HCT116 (cell line): ENCODE results near the gene RNF180. TPM values are rescaled to one million over a fixed set of nuclear protein-coding genes. Genes with fewer than 3 reads are reported as not detected.

Experiments
- ATAC-seq: fragments of 200-7000 bp; cut with Tn5 transposase; 2 replicates; pipeline ENCODE4 v1.9.1; 2020; ENCODE audit warnings: mild to moderate bottlenecking, moderate library complexity
- BruUV-seq: library from RNA; stranded (reverse); fragments of 400-500 nt; replicated peaks from 2 replicates; lab custom pipeline; 2021; lab: Mats Ljungman, UMichigan
- CTCF ChIA-PET: fragments of 300-600 bp; sonication (Branson Sonifier 250); formaldehyde crosslinking; loops from one replicate; lab custom pipeline; 2021; ENCODE audit warnings: antibody characterized with exemption; lab: Charles Lee
- POLR2A ChIA-PET: fragments of 300-600, 350-600 bp; sonication (Branson Sonifier 250); formaldehyde crosslinking; loops from one replicate; lab custom pipeline; 2021; ENCODE audit warnings: antibody characterized with exemption; lab: Charles Lee
- RAD21 ChIA-PET, 2 experiments: fragments of 300-600 bp; sonication (Branson Sonifier 250); formaldehyde crosslinking; loops; one replicate each; lab custom pipeline; 2023; ENCODE audit warnings: low total read pairs in 2 of 2; ENCODE audit not compliant: uncharacterized antibody in 2 of 2, unreplicated experiment in 2 of 2, low non-redundant PET in 1 of 2; lab: Charles Lee
- DNase-seq: peaks from one replicate; pipeline ENCODE4 v3.0.0-alpha.2; 2010; ENCODE audit warnings: low read depth, low spot score
- H2AFZ ChIP-seq: fragments of 200-600 bp; shearing (Covaris generic), sonication (generic); 2 replicates; pipeline ENCODE4 v1.6.1; 2017; ENCODE audit warnings: low read depth, mixed run types, mixed read lengths, antibody characterized with exemption, low read length; ENCODE audit not compliant: poor library complexity, severe bottlenecking
- H3K27ac ChIP-seq: 2 replicates; pipeline ENCODE4 v1.5.1; 2012; ENCODE audit warnings: low read depth, low read length
- H3K27me3 ChIP-seq: fragments of 200-600 bp; sonication (generic); 2 replicates; pipeline ENCODE4 v1.6.1; 2016; ENCODE audit warnings: mixed run types, low read length, mixed read lengths; ENCODE audit not compliant: insufficient read depth
- H3K36me3 ChIP-seq, 2 experiments: fragments of 200-500 bp in 1 of 2; fragments of 200-600 bp in 1 of 2; sonication (Bioruptor generic) in 1 of 2; sonication (generic) in 1 of 2; 2 replicates each; pipeline versions ENCODE4 v1.5.1 to v1.6.1; 2014 to 2016; ENCODE audit warnings: low read length in 2 of 2, inconsistent platforms in 1 of 2, mixed read lengths in 1 of 2, mixed run types in 1 of 2; ENCODE audit not compliant: insufficient read depth in 2 of 2, control insufficient read depth in 1 of 2
- H3K4me1 ChIP-seq, 2 experiments: fragments of 200-600 bp in 1 of 2; sonication (generic) in 1 of 2; 2 replicates each; pipeline versions ENCODE4 v1.5.1 to v1.6.1; 2012 to 2017; ENCODE audit warnings: low read length in 2 of 2, inconsistent platforms in 1 of 2, mild to moderate bottlenecking in 1 of 2, mixed read lengths in 1 of 2, mixed run types in 1 of 2, moderate library complexity in 1 of 2; ENCODE audit not compliant: insufficient read depth in 2 of 2, control insufficient read depth in 1 of 2
- H3K4me2 ChIP-seq: fragments of 200-600 bp; sonication (generic); 2 replicates; pipeline ENCODE4 v1.6.1; 2017; ENCODE audit warnings: mixed run types, low read length, mixed read lengths
- H3K4me3 ChIP-seq, 2 experiments: fragments of 200-600 bp in 1 of 2; sonication (generic) in 1 of 2; replicated peaks in 1 of 2; 2 replicates each; pipeline ENCODE4 v1.5.1; 2011 to 2016; ENCODE audit warnings: low read length in 2 of 2, control low read depth in 1 of 2, low read depth in 1 of 2, mild to moderate bottlenecking in 1 of 2, mixed read lengths in 1 of 2, mixed run types in 1 of 2
- H3K79me2 ChIP-seq: fragments of 200-600 bp; sonication (generic); 2 replicates; pipeline ENCODE4 v1.6.1; 2017; ENCODE audit warnings: mild to moderate bottlenecking, mixed run types, low read length, moderate library complexity, mixed read lengths; ENCODE audit not compliant: insufficient read depth
- H3K9ac ChIP-seq: fragments of 200-600 bp; sonication (generic); 2 replicates; pipeline ENCODE4 v1.6.1; 2016; ENCODE audit warnings: low read length, mixed read lengths
- H3K9me2 ChIP-seq: fragments of 200-600 bp; sonication (generic), shearing (Covaris generic); 2 replicates; pipeline ENCODE4 v1.6.1; 2017; ENCODE audit warnings: mixed run types, mild to moderate bottlenecking, moderate library complexity; ENCODE audit not compliant: insufficient read depth
- H3K9me3 ChIP-seq, 2 experiments: fragments of 200-500 bp in 1 of 2; fragments of 200-600 bp in 1 of 2; sonication (Bioruptor generic) in 1 of 2; sonication (generic) in 1 of 2; 2 replicates each; pipeline ENCODE4 v1.6.1; 2014 to 2017; ENCODE audit warnings: low read length in 2 of 2, mixed read lengths in 2 of 2, inconsistent platforms in 1 of 2, low read depth in 1 of 2, mild to moderate bottlenecking in 1 of 2, mixed run types in 1 of 2, moderate library complexity in 1 of 2; ENCODE audit not compliant: control insufficient read depth in 1 of 2, insufficient read depth in 1 of 2
- H4K20me1 ChIP-seq: fragments of 200-600 bp; sonication (generic), shearing (Covaris generic); 2 replicates; pipeline ENCODE4 v1.6.1; 2017; ENCODE audit warnings: mixed run types, mild to moderate bottlenecking, moderate library complexity; ENCODE audit not compliant: insufficient read depth
- CBX3 ChIP-seq: IDR thresholded peaks from 2 replicates; pipeline ENCODE4 v1.6.1; 2012; ENCODE audit warnings: low read depth
- CEBPB ChIP-seq: IDR thresholded peaks from 2 replicates; pipeline ENCODE4 v1.6.1; 2012; ENCODE audit warnings: low read depth
- EGR1 ChIP-seq: IDR thresholded peaks from 2 replicates; pipeline ENCODE4 v1.6.1; 2012; ENCODE audit warnings: low read depth
- ELF1 ChIP-seq: IDR thresholded peaks from 2 replicates; pipeline ENCODE4 v1.6.1; 2012; ENCODE audit warnings: low read depth, borderline replicate concordance
- EZH2phosphoT487 ChIP-seq: fragments of 200-600 bp; IDR thresholded peaks from 2 replicates; pipeline ENCODE4 v1.6.1; 2018; ENCODE audit warnings: antibody characterized with exemption, borderline replicate concordance
- JUND ChIP-seq: IDR thresholded peaks from 2 replicates; pipeline ENCODE4 v1.6.1; 2012
- POLR2A ChIP-seq: IDR thresholded peaks from 2 replicates; pipeline ENCODE4 v1.7.0; 2011; ENCODE audit warnings: borderline replicate concordance; ENCODE audit not compliant: insufficient read depth, insufficient read length; ENCODE audit errors: extremely low read depth
- POLR2AphosphoS5 ChIP-seq: IDR thresholded peaks from 2 replicates; pipeline ENCODE4 v1.6.1; 2011; ENCODE audit warnings: mild to moderate bottlenecking, low read depth, low read length, moderate library complexity
- SIN3A ChIP-seq: IDR thresholded peaks from 2 replicates; pipeline ENCODE4 v1.6.1; 2012; ENCODE audit warnings: low read depth
- SP1 ChIP-seq: IDR thresholded peaks from 2 replicates; pipeline ENCODE4 v1.6.1; 2012; ENCODE audit warnings: low read depth
- SRF ChIP-seq: IDR thresholded peaks from 2 replicates; pipeline ENCODE4 v1.6.1; 2012; ENCODE audit warnings: low read depth
- TCF7L2 ChIP-seq: IDR thresholded peaks from 2 replicates; pipeline ENCODE4 v1.7.0; 2011; ENCODE audit warnings: borderline replicate concordance, inconsistent platforms; ENCODE audit not compliant: insufficient read depth, insufficient read length; ENCODE audit errors: extremely low read depth
- YY1 ChIP-seq: IDR thresholded peaks from 2 replicates; pipeline ENCODE4 v1.6.1; 2011; ENCODE audit warnings: low read length, low read depth, moderate library complexity, mild to moderate bottlenecking; ENCODE audit not compliant: insufficient replicate concordance; ENCODE audit errors: extremely low read depth
- ZBTB33 ChIP-seq: IDR thresholded peaks from 2 replicates; pipeline ENCODE4 v1.6.1; 2011; ENCODE audit warnings: mild to moderate bottlenecking, low read length, moderate library complexity; ENCODE audit not compliant: insufficient replicate concordance; ENCODE audit errors: extremely low read depth
- ZFX ChIP-seq: fragments of 450-650 bp; IDR thresholded peaks from 2 replicates; pipeline ENCODE4 v1.6.1; 2017
- ZNF274 ChIP-seq: fragments of 200-500 bp; sonication (Bioruptor generic); IDR thresholded peaks from 2 replicates; pipeline ENCODE4 v1.6.1; 2014; ENCODE audit warnings: mild to moderate bottlenecking, low read depth, low read length, inconsistent platforms
- intact Hi-C: fragments of 100-400 bp; cut with micrococcal nuclease; formaldehyde crosslinking; loops from 2 replicates; pipeline ENCODE4 v1.10.0; 2022
- total RNA-seq: library from RNA; stranded (reverse); gene quantifications from one replicate; pipeline ENCODE4 v1.2.1, GENCODE V29; 2021; ENCODE audit not compliant: unreplicated experiment
- TF ChIP-seq, protein P1 (sequence below), 3 experiments: fragments of 200-600 bp in 1 of 3; sonication (generic) in 1 of 3; IDR thresholded peaks in 2 of 3; conservative IDR thresholded peaks in 1 of 3; 2 replicates each; pipeline ENCODE4 v1.5.1; 2012 to 2017; ENCODE audit warnings: low read depth in 2 of 3, low read length in 2 of 3, antibody characterized with exemption in 1 of 3, borderline replicate concordance in 1 of 3, control low read depth in 1 of 3, mild to moderate bottlenecking in 1 of 3, mixed read lengths in 1 of 3, mixed run types in 1 of 3, moderate library complexity in 1 of 3; ENCODE audit not compliant: insufficient read depth in 1 of 3
- TF ChIP-seq, protein P2 (sequence below): IDR thresholded peaks from 2 replicates; pipeline ENCODE4 v1.6.1; 2012
- TF ChIP-seq, protein P3 (sequence below): IDR thresholded peaks from 2 replicates; pipeline ENCODE4 v1.6.1; 2012; ENCODE audit warnings: low read depth

The RNF180 gene
- total RNA-seq, 1 experiment from 2014 or later: not detected

DNA sequence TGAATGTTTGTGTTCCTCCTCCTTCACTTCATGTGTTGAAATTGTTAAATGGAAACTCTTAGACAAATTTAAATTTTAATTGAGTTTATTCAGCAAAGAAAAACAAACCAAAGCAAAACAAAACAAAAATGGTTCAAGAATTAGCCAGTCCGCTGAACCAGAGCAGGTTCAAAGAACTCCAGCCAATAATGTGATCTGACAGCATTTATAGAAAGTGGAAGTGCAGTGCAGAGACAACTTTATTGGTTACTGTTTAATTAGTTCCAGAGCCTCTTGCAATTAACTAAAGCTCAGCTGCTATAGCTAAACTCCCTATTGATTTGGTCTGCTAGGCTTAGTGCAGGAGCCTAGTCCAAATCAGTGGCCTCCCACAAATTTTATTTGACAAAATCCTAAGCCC is 132.9 kb downstream of the RNF180 start:
- CTCF ChIA-PET: no interaction called here

More for the DNA sequence above, 132.9 kb downstream of the RNF180 start:
- Histone ChIP-seq H3K4me1 (no peaks in the 10 kb centered on the region), H3K27ac (no peak overlapping the region), H3K9ac (no peak overlapping the region), H3K36me3 (no peaks in the 10 kb centered on the region), H3K9me2 (no peaks in the 10 kb centered on the region), H3K27me3 (no peaks in the 10 kb centered on the region)
- DNase-seq: no peak
- no TSS peak for BruUV-seq
- no peak for TF ChIP-seq ELF1
- TF ChIP-seq YY1: no peak
- TF ChIP-seq, protein P1, sequence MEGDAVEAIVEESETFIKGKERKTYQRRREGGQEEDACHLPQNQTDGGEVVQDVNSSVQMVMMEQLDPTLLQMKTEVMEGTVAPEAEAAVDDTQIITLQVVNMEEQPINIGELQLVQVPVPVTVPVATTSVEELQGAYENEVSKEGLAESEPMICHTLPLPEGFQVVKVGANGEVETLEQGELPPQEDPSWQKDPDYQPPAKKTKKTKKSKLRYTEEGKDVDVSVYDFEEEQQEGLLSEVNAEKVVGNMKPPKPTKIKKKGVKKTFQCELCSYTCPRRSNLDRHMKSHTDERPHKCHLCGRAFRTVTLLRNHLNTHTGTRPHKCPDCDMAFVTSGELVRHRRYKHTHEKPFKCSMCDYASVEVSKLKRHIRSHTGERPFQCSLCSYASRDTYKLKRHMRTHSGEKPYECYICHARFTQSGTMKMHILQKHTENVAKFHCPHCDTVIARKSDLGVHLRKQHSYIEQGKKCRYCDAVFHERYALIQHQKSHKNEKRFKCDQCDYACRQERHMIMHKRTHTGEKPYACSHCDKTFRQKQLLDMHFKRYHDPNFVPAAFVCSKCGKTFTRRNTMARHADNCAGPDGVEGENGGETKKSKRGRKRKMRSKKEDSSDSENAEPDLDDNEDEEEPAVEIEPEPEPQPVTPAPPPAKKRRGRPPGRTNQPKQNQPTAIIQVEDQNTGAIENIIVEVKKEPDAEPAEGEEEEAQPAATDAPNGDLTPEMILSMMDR (IDR thresholded peaks at IDR 0.05 in 2 of 3, conservative IDR thresholded peaks at IDR 0.05 in 1 of 3; ENCODE audit: borderline replicate concordance in 1 of 3, insufficient read depth in 1 of 3, low read depth in 2 of 3, low read length in 2 of 3): no peak
- no peak for TF ChIP-seq CBX3
- TF ChIP-seq CEBPB: no peak
- no peak for TF ChIP-seq SRF
- TF ChIP-seq POLR2AphosphoS5: no peak
- no peak for TF ChIP-seq SIN3A
- no peak for TF ChIP-seq POLR2A
- no peak for TF ChIP-seq EZH2phosphoT487
- TF ChIP-seq, protein P2, sequence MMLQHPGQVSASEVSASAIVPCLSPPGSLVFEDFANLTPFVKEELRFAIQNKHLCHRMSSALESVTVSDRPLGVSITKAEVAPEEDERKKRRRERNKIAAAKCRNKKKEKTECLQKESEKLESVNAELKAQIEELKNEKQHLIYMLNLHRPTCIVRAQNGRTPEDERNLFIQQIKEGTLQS: no peak
- TF ChIP-seq SP1: no peak
- no peak for TF ChIP-seq EGR1
- TF ChIP-seq, protein P3, sequence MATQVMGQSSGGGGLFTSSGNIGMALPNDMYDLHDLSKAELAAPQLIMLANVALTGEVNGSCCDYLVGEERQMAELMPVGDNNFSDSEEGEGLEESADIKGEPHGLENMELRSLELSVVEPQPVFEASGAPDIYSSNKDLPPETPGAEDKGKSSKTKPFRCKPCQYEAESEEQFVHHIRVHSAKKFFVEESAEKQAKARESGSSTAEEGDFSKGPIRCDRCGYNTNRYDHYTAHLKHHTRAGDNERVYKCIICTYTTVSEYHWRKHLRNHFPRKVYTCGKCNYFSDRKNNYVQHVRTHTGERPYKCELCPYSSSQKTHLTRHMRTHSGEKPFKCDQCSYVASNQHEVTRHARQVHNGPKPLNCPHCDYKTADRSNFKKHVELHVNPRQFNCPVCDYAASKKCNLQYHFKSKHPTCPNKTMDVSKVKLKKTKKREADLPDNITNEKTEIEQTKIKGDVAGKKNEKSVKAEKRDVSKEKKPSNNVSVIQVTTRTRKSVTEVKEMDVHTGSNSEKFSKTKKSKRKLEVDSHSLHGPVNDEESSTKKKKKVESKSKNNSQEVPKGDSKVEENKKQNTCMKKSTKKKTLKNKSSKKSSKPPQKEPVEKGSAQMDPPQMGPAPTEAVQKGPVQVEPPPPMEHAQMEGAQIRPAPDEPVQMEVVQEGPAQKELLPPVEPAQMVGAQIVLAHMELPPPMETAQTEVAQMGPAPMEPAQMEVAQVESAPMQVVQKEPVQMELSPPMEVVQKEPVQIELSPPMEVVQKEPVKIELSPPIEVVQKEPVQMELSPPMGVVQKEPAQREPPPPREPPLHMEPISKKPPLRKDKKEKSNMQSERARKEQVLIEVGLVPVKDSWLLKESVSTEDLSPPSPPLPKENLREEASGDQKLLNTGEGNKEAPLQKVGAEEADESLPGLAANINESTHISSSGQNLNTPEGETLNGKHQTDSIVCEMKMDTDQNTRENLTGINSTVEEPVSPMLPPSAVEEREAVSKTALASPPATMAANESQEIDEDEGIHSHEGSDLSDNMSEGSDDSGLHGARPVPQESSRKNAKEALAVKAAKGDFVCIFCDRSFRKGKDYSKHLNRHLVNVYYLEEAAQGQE: no peak
- no peak for TF ChIP-seq TCF7L2
- no peak for TF ChIP-seq ZFX
- no peak for TF ChIP-seq ZBTB33
- no peak for TF ChIP-seq JUND
- no peak for TF ChIP-seq ZNF274
- TF ChIP-seq, all 23 proteins: peak for 0
- H4K20me1 ChIP-seq: no peaks in the 10 kb centered on the region
- ChIA-PET RAD21 (no interaction called here), POLR2A (no interaction called here)
- no peak for ATAC-seq
- H2AFZ ChIP-seq: no peak overlapping the region
- H3K9me3 ChIP-seq: no peaks in the 10 kb centered on the region
- no peak overlapping the region for H3K4me3 ChIP-seq
- no peak overlapping the region for H3K4me2 ChIP-seq
- intact Hi-C loops: no loop called here
- H3K79me2 ChIP-seq: no peaks in the 10 kb centered on the region
